Spleen (tissue), 7 donors: ENCODE results near the gene ZNF665.
"Not testable (repeated sequence)": the region's sequence is repeated elsewhere in the genome, so short reads cannot be mapped to it uniquely, and the experiment has no call there.

Experiments
- CTCF ChIP-seq, 11 experiments: fragments of 200-600 bp in 7 of 11; fragments of 450-650 bp in 4 of 11; sonication (generic) in 4 of 11; IDR thresholded peaks in 8 of 11; conservative IDR thresholded peaks in 3 of 11; 1 replicate in 7 of 11; 2 replicates in 4 of 11; pipeline versions ENCODE4 v1.4.0 to v1.8.0; 2016 to 2021; ENCODE audit warnings: antibody characterized with exemption in 11 of 11, inconsistent platforms in 4 of 11, mild to moderate bottlenecking in 1 of 11
- POLR2A ChIP-seq, 3 donors: fragments of 450-650 bp; IDR thresholded peaks; one replicate each; pipeline ENCODE4 v1.5.1; 2017; ENCODE audit warnings: antibody characterized with exemption in 3 of 3, mild to moderate bottlenecking in 1 of 3
- donor health status: DM: no; HTN: no; CAD: no; lungs with moderate emphysema.
- donor health status: DM: no; HTN: no; CAD: no.
- donor health status: DM: no; HTN: no; CAD: no.

GRCh38 chr19:53126733-53127526 lies 66.2 kb downstream of the ZNF665 start:
- not testable (repeated sequence) for TF ChIP-seq CTCF (IDR thresholded peaks at IDR 0.05 in 8 of 11, conservative IDR thresholded peaks at IDR 0.05 in 3 of 11); POLR2A (IDR thresholded peaks at IDR 0.05)
